ENCODE results near the gene PPA2.

Gene PPA2

DNA sequence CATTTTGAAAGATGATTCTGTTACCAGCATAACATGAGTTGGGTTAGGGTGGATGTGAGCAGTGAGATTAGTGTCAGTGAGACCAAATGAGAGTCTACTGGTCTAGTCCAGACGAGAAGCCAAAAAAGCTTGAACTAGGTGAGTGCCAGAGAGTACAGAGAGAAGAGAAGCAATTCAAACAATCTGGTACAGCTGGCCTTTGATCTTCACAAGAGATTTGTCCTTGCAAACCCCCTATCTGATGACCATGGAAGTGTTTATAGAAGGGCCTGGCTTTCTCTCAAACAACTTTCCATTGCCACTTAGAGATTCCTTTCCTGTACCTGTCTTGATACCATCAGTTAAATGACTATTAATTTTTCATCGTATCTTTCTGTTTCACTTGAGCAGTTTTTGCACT is 128.5 kb downstream of the PPA2 start:
- TF ChIP-seq FOXM1 (IDR thresholded peaks at IDR 0.05; ENCODE audit: borderline replicate concordance, low read depth) (no peak), RAD21 (IDR thresholded peaks at IDR 0.05; ENCODE audit: low read depth) (no peak), EP300 (IDR thresholded peaks at IDR 0.05; ENCODE audit: borderline replicate concordance) (no peak), NFIC (IDR thresholded peaks at IDR 0.05) (no peak), TEAD4 (IDR thresholded peaks at IDR 0.05) (no peak), TCF12 (IDR thresholded peaks at IDR 0.05; ENCODE audit: low read depth) (no peak)

DNA sequence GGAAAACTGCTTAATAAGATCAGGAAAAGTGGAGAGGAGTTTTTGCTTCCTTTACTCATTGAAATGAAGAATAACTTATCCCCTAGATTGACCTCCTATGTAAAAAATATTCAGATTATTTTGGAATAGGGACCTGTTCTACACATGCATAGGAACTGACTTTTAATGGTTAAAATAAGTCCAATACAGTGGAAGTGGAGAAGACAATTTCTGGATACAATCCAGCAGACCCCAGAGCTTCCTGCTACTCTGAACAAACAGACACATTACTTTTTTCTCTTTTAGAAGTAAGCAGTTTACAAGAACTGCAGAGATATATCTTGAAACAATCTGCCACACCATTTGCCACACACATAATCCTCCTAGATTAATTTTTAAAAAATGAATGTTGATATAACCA is 129.7 kb downstream of the PPA2 start:
- TF ChIP-seq RAD21 (IDR thresholded peaks at IDR 0.05; ENCODE audit: low read depth) (no peak), YY1 (IDR thresholded peaks at IDR 0.05; ENCODE audit: low read depth) (no peak), FOXM1 (IDR thresholded peaks at IDR 0.05; ENCODE audit: borderline replicate concordance, low read depth) (no peak), NFIC (IDR thresholded peaks at IDR 0.05) (no peak)
- TF ChIP-seq, protein P1, sequence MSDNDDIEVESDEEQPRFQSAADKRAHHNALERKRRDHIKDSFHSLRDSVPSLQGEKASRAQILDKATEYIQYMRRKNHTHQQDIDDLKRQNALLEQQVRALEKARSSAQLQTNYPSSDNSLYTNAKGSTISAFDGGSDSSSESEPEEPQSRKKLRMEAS (IDR thresholded peaks at IDR 0.05) = no peak

DNA sequence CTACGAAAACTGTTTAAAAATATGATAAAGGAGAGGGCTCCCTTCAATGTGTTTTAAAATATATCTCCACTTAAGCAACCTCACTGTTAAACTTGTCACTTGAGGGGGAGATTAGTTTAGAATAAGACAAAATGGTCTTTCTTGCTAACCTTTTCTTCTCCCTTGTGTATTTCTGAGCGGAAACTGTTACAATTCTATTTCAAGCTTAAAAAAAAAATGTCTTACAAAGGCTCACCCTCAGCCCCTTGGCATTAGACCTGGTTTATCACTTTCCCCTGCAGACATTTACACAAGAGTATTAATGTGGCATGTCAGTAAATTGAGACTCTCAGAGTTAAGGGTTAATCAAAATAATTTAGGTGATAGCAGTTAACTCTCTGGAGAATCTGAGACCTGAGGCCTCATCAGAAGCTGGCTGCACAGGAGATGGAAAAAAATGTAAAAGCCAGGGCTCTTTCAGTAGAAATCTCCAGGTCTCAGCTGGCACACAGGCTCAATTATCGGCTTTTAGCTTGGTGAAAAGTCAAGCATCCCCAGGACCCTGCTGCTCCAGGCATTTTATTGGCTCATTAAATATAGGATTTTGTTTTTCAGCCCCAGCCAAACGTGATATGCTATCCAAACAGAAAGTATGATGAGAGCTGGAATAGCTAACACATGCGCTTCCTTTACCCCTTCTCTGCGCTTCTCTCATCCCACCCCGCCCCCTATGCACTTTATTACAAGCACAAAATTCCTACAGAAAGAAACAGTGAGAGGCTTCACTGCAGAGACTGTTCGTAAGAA is 130.5 kb downstream of the PPA2 start:
- TF ChIP-seq TCF12 (IDR thresholded peaks at IDR 0.05; ENCODE audit: low read depth) (no peak), ZBTB7A (IDR thresholded peaks at IDR 0.05; ENCODE audit: low read depth) (no peak), RAD21 (IDR thresholded peaks at IDR 0.05; ENCODE audit: low read depth) (no peak), CEBPB (IDR thresholded peaks at IDR 0.05) (no peak), NFIC (IDR thresholded peaks at IDR 0.05) (no peak), EGR1 (IDR thresholded peaks at IDR 0.05) (no peak), TEAD4 (IDR thresholded peaks at IDR 0.05) (no peak), CREB1 (IDR thresholded peaks at IDR 0.05; ENCODE audit: low read depth) (no peak), YY1 (IDR thresholded peaks at IDR 0.05; ENCODE audit: low read depth) (no peak), EP300 (IDR thresholded peaks at IDR 0.05; ENCODE audit: borderline replicate concordance) (no peak), FOXM1 (IDR thresholded peaks at IDR 0.05; ENCODE audit: borderline replicate concordance, low read depth) (no peak), TAF1 (IDR thresholded peaks at IDR 0.05; ENCODE audit: low read depth) (no peak)
- TF ChIP-seq, protein P2, sequence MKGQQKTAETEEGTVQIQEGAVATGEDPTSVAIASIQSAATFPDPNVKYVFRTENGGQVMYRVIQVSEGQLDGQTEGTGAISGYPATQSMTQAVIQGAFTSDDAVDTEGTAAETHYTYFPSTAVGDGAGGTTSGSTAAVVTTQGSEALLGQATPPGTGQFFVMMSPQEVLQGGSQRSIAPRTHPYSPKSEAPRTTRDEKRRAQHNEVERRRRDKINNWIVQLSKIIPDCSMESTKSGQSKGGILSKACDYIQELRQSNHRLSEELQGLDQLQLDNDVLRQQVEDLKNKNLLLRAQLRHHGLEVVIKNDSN (IDR thresholded peaks at IDR 0.05) = no peak
- TF ChIP-seq, protein P1 (IDR thresholded peaks at IDR 0.05) = no peak
- TF ChIP-seq, protein P3, sequence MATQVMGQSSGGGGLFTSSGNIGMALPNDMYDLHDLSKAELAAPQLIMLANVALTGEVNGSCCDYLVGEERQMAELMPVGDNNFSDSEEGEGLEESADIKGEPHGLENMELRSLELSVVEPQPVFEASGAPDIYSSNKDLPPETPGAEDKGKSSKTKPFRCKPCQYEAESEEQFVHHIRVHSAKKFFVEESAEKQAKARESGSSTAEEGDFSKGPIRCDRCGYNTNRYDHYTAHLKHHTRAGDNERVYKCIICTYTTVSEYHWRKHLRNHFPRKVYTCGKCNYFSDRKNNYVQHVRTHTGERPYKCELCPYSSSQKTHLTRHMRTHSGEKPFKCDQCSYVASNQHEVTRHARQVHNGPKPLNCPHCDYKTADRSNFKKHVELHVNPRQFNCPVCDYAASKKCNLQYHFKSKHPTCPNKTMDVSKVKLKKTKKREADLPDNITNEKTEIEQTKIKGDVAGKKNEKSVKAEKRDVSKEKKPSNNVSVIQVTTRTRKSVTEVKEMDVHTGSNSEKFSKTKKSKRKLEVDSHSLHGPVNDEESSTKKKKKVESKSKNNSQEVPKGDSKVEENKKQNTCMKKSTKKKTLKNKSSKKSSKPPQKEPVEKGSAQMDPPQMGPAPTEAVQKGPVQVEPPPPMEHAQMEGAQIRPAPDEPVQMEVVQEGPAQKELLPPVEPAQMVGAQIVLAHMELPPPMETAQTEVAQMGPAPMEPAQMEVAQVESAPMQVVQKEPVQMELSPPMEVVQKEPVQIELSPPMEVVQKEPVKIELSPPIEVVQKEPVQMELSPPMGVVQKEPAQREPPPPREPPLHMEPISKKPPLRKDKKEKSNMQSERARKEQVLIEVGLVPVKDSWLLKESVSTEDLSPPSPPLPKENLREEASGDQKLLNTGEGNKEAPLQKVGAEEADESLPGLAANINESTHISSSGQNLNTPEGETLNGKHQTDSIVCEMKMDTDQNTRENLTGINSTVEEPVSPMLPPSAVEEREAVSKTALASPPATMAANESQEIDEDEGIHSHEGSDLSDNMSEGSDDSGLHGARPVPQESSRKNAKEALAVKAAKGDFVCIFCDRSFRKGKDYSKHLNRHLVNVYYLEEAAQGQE (IDR thresholded peaks at IDR 0.05; ENCODE audit: low read depth) = no peak

DNA sequence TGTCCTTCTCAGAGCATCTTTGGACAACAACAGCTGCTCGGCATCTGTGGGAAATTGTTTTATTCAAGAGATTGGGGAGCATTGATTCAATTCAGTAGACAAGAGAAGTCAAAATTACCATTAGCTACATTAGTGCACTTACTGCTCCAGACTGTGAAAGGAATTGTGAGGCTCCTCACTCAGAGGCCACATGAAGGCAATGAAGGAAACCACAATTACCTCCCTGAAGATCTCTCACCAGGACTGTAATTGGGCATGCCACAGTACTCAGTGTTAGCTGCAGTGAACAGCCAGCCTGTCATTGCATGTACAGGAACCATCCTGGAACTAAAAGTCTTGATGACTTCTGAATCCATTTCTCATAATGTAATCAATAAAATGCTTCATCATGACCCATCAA is 144.8 kb downstream of the PPA2 start:
- TF ChIP-seq, protein P2 (IDR thresholded peaks at IDR 0.05) = no peak
- TF ChIP-seq CREB1 (IDR thresholded peaks at IDR 0.05; ENCODE audit: low read depth) (no peak), CEBPB (IDR thresholded peaks at IDR 0.05) (no peak), RAD21 (IDR thresholded peaks at IDR 0.05; ENCODE audit: low read depth) (no peak), TEAD4 (IDR thresholded peaks at IDR 0.05) (no peak)
- TF ChIP-seq, protein P3 (IDR thresholded peaks at IDR 0.05; ENCODE audit: low read depth) = no peak

DNA sequence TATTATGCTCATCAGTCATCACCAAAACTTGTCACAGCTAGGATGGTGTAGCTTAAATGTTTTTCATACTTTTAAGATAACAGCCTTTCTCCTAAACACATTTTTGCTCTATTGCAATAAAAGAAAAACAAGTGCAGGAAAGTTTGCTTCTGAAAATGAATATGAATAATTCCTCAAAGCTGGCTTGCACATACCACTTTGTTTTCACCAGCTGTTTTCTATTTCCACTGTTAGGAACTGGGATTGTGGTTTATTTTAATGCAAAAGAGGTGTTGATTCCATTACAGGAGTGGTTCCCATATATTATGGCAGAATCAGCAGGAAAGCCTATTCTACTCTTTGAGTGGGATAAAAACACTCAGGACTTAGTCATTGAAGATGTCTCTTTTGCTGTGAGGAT is 145.9 kb downstream of the PPA2 start:
- TF ChIP-seq CREB1 (IDR thresholded peaks at IDR 0.05; ENCODE audit: low read depth) (no peak), TEAD4 (IDR thresholded peaks at IDR 0.05) (no peak), EGR1 (IDR thresholded peaks at IDR 0.05) (no peak), YY1 (IDR thresholded peaks at IDR 0.05; ENCODE audit: low read depth) (no peak), ZBTB7A (IDR thresholded peaks at IDR 0.05; ENCODE audit: low read depth) (no peak), NFIC (IDR thresholded peaks at IDR 0.05) (no peak), RAD21 (IDR thresholded peaks at IDR 0.05; ENCODE audit: low read depth) (no peak), TAF1 (IDR thresholded peaks at IDR 0.05; ENCODE audit: low read depth) (no peak), FOXM1 (IDR thresholded peaks at IDR 0.05; ENCODE audit: borderline replicate concordance, low read depth) (no peak)
- TF ChIP-seq, protein P1 (IDR thresholded peaks at IDR 0.05) = no peak
- TF ChIP-seq, protein P3 (IDR thresholded peaks at IDR 0.05; ENCODE audit: low read depth) = no peak

Measured in Ishikawa (cell line).